Caco-2 (cell line): ENCODE measurements around the gene OTOA. TPM values are rescaled to one million over a fixed set of nuclear protein-coding genes. Genes with fewer than 3 reads are reported as not detected.
"Not testable (repeated sequence)": the region's sequence is repeated elsewhere in the genome, so short reads cannot be mapped to it uniquely, and the experiment has no call there.

Experiments used
- BruUV-seq: library from RNA; stranded (reverse); fragments of 400-500 nt; replicated peaks from 2 replicates; lab custom pipeline; 2021; lab: Mats Ljungman, UMichigan
- CTCF ChIA-PET: fragments of 300-600 bp; sonication (Branson Sonifier 250); formaldehyde crosslinking; loops from one replicate; lab custom pipeline; 2022; ENCODE audit warnings: antibody characterized with exemption; lab: Charles Lee
- POLR2A ChIA-PET: fragments of 300-600 bp; sonication (Branson Sonifier 250); formaldehyde crosslinking; loops from one replicate; lab custom pipeline; 2022; ENCODE audit warnings: antibody characterized with exemption; lab: Charles Lee
- DNase-seq, 2 experiments: peaks; one replicate each; pipeline versions ENCODE4 v3.0.0 to v3.0.0-alpha.2; 2020 to 2022
- H3K27me3 ChIP-seq: replicated peaks from 2 replicates; pipeline ENCODE4 v1.6.0; 2011; ENCODE audit warnings: low read length; ENCODE audit not compliant: control insufficient read depth, insufficient read depth
- H3K36me3 ChIP-seq: 2 replicates; pipeline ENCODE4 v1.5.1; 2011; ENCODE audit warnings: low read length; ENCODE audit not compliant: control insufficient read depth, insufficient read depth
- H3K4me1 ChIP-seq: fragments of 250-450 bp; sonication (Bioruptor Pico); 2 replicates; pipeline ENCODE4 v1.5.1; 2020; ENCODE audit warnings: mild to moderate bottlenecking
- H3K4me3 ChIP-seq: 2 replicates; pipeline ENCODE4 v1.5.1; 2011; ENCODE audit warnings: low read depth, mild to moderate bottlenecking, control low read depth, low read length
- H3K9me3 ChIP-seq: fragments of 250-450 bp; sonication (Bioruptor Pico); 2 replicates; pipeline ENCODE4 v1.5.1; 2020; ENCODE audit warnings: mild to moderate bottlenecking, moderate library complexity
- H3K27ac Mint-ChIP-seq: one replicate; pipeline ENCODE4 v1.8.0; 2022; ENCODE audit warnings: mixed read lengths; ENCODE audit not compliant: unreplicated experiment
- H3K27me3 Mint-ChIP-seq: one replicate; pipeline ENCODE4 v1.8.0; 2022; ENCODE audit warnings: mixed read lengths; ENCODE audit not compliant: insufficient read depth, unreplicated experiment
- H3K36me3 Mint-ChIP-seq: one replicate; pipeline ENCODE4 v1.8.0; 2022; ENCODE audit warnings: mild to moderate bottlenecking, mixed read lengths; ENCODE audit not compliant: insufficient read depth, unreplicated experiment
- H3K4me1 Mint-ChIP-seq: one replicate; pipeline ENCODE4 v1.8.0; 2022; ENCODE audit warnings: low read depth, mixed read lengths; ENCODE audit not compliant: unreplicated experiment
- H3K4me3 Mint-ChIP-seq: one replicate; pipeline ENCODE4 v1.8.0; 2022; ENCODE audit warnings: mild to moderate bottlenecking, moderate library complexity, mixed read lengths; ENCODE audit not compliant: unreplicated experiment
- H3K9me3 Mint-ChIP-seq: one replicate; pipeline ENCODE4 v1.8.0; 2022; ENCODE audit warnings: mixed read lengths; ENCODE audit not compliant: unreplicated experiment
- CTCF ChIP-seq, 2 experiments: fragments of 200-600 bp in 1 of 2; IDR thresholded peaks; 1 replicate in 1 of 2; 2 replicates in 1 of 2; pipeline versions ENCODE4 v1.5.1 to v1.8.0; 2011 to 2022; ENCODE audit warnings: antibody characterized with exemption in 1 of 2, control low read depth in 1 of 2, inconsistent platforms in 1 of 2, low read depth in 1 of 2, low read length in 1 of 2, mild to moderate bottlenecking in 1 of 2, moderate library complexity in 1 of 2; ENCODE audit not compliant: insufficient read depth in 1 of 2, severe bottlenecking in 1 of 2, unreplicated experiment in 1 of 2
- intact Hi-C: fragments of 100-400 bp; cut with micrococcal nuclease; formaldehyde crosslinking; loops from one replicate; pipeline ENCODE4 v1.10.0; 2022; ENCODE audit not compliant: unreplicated experiment
- total RNA-seq: library from RNA; stranded (reverse); gene quantifications from 2 replicates; pipeline ENCODE4 v1.2.3, GENCODE V29; 2022

OTOA gene
- total RNA-seq, 1 experiment from 2014 or later = not detected

- Mint-ChIP-seq H3K4me3 (no peak overlapping the region), H3K4me1 (no peaks in the 10 kb centered on the region), H3K36me3 (no peaks in the 10 kb centered on the region), H3K27me3 (no peaks in the 10 kb centered on the region), H3K27ac (no peak overlapping the region), H3K9me3 (no peaks in the 10 kb centered on the region)
- intact Hi-C loops = no loop called here
- POLR2A ChIA-PET = no interaction called here
- CTCF ChIA-PET = no interaction called here
- H3K27me3 ChIP-seq = no peaks in the 10 kb centered on the region
- TF ChIP-seq CTCF (IDR thresholded peaks at IDR 0.05; ENCODE audit: insufficient read depth in 1 of 2, low read depth in 1 of 2, low read length in 1 of 2, severe bottlenecking in 1 of 2, unreplicated experiment in 1 of 2) = no peak
- no peak overlapping the region for H3K4me3 ChIP-seq
- DNase-seq = no peak
- no peaks in the 10 kb centered on the region for H3K36me3 ChIP-seq
- no peaks in the 10 kb centered on the region for H3K9me3 ChIP-seq
- H3K4me1 ChIP-seq = no peaks in the 10 kb centered on the region
- no TSS peak for BruUV-seq
These were observed 25.3 kb downstream of the OTOA start for GRCh38 chr16:21689107-21689506.

DNA sequence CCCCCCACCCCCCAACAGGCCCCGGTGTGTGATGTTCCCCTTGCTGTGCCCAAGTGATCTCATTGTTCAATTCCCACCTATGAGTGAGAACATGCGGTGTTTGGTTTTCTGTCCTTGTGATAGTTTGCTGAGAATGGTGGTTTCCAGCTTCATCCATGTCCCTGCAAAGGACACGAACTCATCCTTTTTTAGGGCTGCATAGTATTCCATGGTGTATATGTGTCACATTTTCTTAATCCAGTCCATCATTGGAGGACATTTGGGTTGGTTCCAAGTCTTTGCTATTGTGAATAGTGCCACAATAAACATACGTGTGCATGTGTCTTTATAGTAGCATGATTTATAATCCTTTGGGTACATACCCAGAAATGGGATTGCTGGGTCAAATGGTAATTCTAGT is 27.2 kb downstream of the OTOA start:
- BruUV-seq, CTCF ChIA-PET, H3K27ac Mint-ChIP-seq, H3K9me3 Mint-ChIP-seq, DNase-seq, H3K36me3 ChIP-seq, H3K36me3 Mint-ChIP-seq, H3K4me3 Mint-ChIP-seq, H3K4me1 Mint-ChIP-seq, H3K27me3 ChIP-seq, H3K4me1 ChIP-seq, H3K4me3 ChIP-seq, H3K9me3 ChIP-seq, intact Hi-C loops, H3K27me3 Mint-ChIP-seq: not testable (repeated sequence)
- POLR2A ChIA-PET = interaction anchor here (0.5 kb wide), 1 partner anchor 111 kb away, joined by 3 read pairs; no protein-coding TSS in a partner anchor

GRCh38 chr16:21694609-21695008 is 30.8 kb downstream of the OTOA start:
- ChIA-PET POLR2A (no interaction called here), CTCF (no interaction called here)
- no peaks in the 10 kb centered on the region for H3K9me3 Mint-ChIP-seq
- TF ChIP-seq CTCF (IDR thresholded peaks at IDR 0.05; ENCODE audit: insufficient read depth in 1 of 2, low read depth in 1 of 2, low read length in 1 of 2, severe bottlenecking in 1 of 2, unreplicated experiment in 1 of 2) = no peak
- no peaks in the 10 kb centered on the region for H3K36me3 Mint-ChIP-seq
- Histone ChIP-seq H3K27me3 (no peaks in the 10 kb centered on the region), H3K36me3 (no peaks in the 10 kb centered on the region), H3K9me3 (no peaks in the 10 kb centered on the region), H3K4me3 (no peak overlapping the region), H3K4me1 (no peaks in the 10 kb centered on the region)
- H3K27me3 Mint-ChIP-seq = peaks cover 3% of the 10 kb centered on the region
- no peak overlapping the region for H3K27ac Mint-ChIP-seq
- intact Hi-C loops = no loop called here
- no peak for DNase-seq
- no peaks in the 10 kb centered on the region for H3K4me1 Mint-ChIP-seq
- BruUV-seq = no TSS peak
- H3K4me3 Mint-ChIP-seq = no peak overlapping the region

GRCh38 chr16:21697032-21697431 is 33.3 kb downstream of the OTOA start:
- Mint-ChIP-seq H3K4me1 (no peaks in the 10 kb centered on the region), H3K36me3 (no peaks in the 10 kb centered on the region), H3K27ac (no peak overlapping the region), H3K9me3 (no peaks in the 10 kb centered on the region), H3K27me3 (peaks cover 3% of the 10 kb centered on the region), H3K4me3 (no peak overlapping the region)
- Histone ChIP-seq H3K4me1 (no peaks in the 10 kb centered on the region), H3K36me3 (no peaks in the 10 kb centered on the region), H3K27me3 (no peaks in the 10 kb centered on the region), H3K9me3 (no peaks in the 10 kb centered on the region), H3K4me3 (no peak overlapping the region)
- BruUV-seq = no TSS peak
- ChIA-PET POLR2A (no interaction called here), CTCF (interaction anchor here (0.6 kb wide), 1 partner anchor 16 kb away, joined by 3 read pairs; no protein-coding TSS in a partner anchor)
- DNase-seq = no peak
- no peak for TF ChIP-seq CTCF (IDR thresholded peaks at IDR 0.05; ENCODE audit: insufficient read depth in 1 of 2, low read depth in 1 of 2, low read length in 1 of 2, severe bottlenecking in 1 of 2, unreplicated experiment in 1 of 2)
- intact Hi-C loops = no loop called here
